Tibial artery (tissue), 4 donors: ENCODE measurements around the gene OBSCN.

Experiments
- DNase-seq, 2 donors: peaks; one replicate each; pipeline ENCODE4 v3.0.0-alpha.2; 2019
- H3K27ac ChIP-seq, 2 donors: fragments of 200-600 bp; sonication (generic) in 1 of 2; 1 replicate in 1 of 2; 2 replicates in 1 of 2; pipeline ENCODE4 v1.5.1; 2018 to 2019; ENCODE audit warnings: mild to moderate bottlenecking in 1 of 2
- H3K27me3 ChIP-seq, 2 donors: fragments of 200-600 bp; sonication (generic) in 1 of 2; one replicate each; pipeline versions ENCODE4 v1.5.1 to v1.6.0; 2016 to 2019
- H3K36me3 ChIP-seq, 3 donors: fragments of 200-600 bp; sonication (generic) in 2 of 3; one replicate each; pipeline ENCODE4 v1.5.1; 2016 to 2019; ENCODE audit warnings: mild to moderate bottlenecking in 2 of 3
- H3K4me1 ChIP-seq, 4 donors: fragments of 200-600 bp; sonication (generic) in 2 of 4; 1 replicate in 3 of 4; 2 replicates in 1 of 4; pipeline ENCODE4 v1.5.1; 2016 to 2019
- H3K4me3 ChIP-seq, 2 donors: fragments of 200-600 bp; sonication (generic) in 1 of 2; 1 replicate in 1 of 2; 2 replicates in 1 of 2; pipeline ENCODE4 v1.5.1; 2018 to 2019; ENCODE audit warnings: mild to moderate bottlenecking in 2 of 2
- H3K9me3 ChIP-seq, 3 donors: fragments of 200-600 bp; sonication (generic) in 1 of 3; one replicate each; pipeline ENCODE4 v1.5.1; 2016 to 2019
- intact Hi-C: fragments of 100-400 bp; cut with DNase I; formaldehyde crosslinking; loops from one replicate; pipeline ENCODE4 v1.15.0; 2023; ENCODE audit warnings: low total_unique reads
- TF ChIP-seq, protein P1 (sequence below), 2 experiments: fragments of 200-600 bp in 1 of 2; fragments of 450-650 bp in 1 of 2; IDR thresholded peaks; one replicate each; pipeline ENCODE4 v1.5.1; 2017 to 2019; ENCODE audit warnings: antibody characterized with exemption in 2 of 2, mild to moderate bottlenecking in 1 of 2, moderate library complexity in 1 of 2

Gene OBSCN

DNA sequence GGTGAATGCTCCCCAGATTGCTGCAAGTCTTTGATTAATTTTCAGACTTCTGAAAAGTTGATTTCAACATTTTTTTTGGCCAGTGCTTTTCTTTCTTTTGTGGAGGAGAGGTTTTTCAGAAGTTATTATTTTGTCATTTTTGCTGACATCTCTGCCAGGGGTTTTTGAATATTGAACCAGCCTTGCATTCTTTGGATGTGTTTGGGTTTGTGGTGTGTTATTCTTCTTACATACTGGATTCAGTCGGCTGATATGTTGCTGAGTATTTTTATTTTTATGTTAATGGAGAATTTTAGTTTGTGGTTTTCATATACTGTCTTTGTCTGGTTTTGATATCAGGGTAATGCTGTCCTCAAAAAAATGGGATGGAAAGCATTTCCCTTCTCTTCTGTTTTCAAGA lies 25.3 kb downstream of the OBSCN start:
- H3K4me3 ChIP-seq, result no peak overlapping the region
- TF ChIP-seq, protein P1, sequence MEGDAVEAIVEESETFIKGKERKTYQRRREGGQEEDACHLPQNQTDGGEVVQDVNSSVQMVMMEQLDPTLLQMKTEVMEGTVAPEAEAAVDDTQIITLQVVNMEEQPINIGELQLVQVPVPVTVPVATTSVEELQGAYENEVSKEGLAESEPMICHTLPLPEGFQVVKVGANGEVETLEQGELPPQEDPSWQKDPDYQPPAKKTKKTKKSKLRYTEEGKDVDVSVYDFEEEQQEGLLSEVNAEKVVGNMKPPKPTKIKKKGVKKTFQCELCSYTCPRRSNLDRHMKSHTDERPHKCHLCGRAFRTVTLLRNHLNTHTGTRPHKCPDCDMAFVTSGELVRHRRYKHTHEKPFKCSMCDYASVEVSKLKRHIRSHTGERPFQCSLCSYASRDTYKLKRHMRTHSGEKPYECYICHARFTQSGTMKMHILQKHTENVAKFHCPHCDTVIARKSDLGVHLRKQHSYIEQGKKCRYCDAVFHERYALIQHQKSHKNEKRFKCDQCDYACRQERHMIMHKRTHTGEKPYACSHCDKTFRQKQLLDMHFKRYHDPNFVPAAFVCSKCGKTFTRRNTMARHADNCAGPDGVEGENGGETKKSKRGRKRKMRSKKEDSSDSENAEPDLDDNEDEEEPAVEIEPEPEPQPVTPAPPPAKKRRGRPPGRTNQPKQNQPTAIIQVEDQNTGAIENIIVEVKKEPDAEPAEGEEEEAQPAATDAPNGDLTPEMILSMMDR (IDR thresholded peaks at IDR 0.05), result no peak
- no peak overlapping the region for H3K27ac ChIP-seq
- DNase-seq, result no peak
- intact Hi-C loops, result no loop called here
- H3K36me3 ChIP-seq, result peaks cover 0 to 5% (median 0%) of the 10 kb centered on the region in 3 donors
- H3K9me3 ChIP-seq, result peaks cover 0 to 5% (median 0%) of the 10 kb centered on the region in 3 donors
- no peaks in the 10 kb centered on the region for H3K27me3 ChIP-seq
- H3K4me1 ChIP-seq, result no peaks in the 10 kb centered on the region

DNA sequence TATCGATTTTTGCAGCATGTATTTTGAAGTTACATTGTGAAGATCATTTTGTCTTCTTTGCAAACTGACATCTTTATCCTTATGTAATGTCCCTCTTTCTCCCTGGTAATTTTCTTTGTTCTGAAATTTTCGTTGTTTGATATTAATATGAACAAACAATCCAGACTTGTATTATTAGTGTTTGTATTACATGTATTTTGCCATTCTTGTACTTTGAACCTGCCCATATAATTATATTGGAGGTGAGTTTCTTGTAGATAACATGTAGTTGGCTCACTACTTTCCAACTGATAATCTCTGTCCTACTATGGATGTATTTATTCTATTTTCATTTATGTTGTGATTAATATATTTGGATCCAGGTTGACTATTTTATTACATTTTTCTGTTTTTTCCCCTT lies 27.1 kb downstream of the OBSCN start:
- Histone ChIP-seq H3K9me3 (peaks cover 0 to 5% (median 0%) of the 10 kb centered on the region in 3 donors), H3K27me3 (no peaks in the 10 kb centered on the region), H3K36me3 (peaks cover 0 to 5% (median 0%) of the 10 kb centered on the region in 3 donors), H3K27ac (no peak overlapping the region), H3K4me1 (no peaks in the 10 kb centered on the region), H3K4me3 (no peak overlapping the region)
- intact Hi-C loops, result no loop called here
- DNase-seq, result no peak
- TF ChIP-seq, protein P1 (IDR thresholded peaks at IDR 0.05), result no peak

DNA sequence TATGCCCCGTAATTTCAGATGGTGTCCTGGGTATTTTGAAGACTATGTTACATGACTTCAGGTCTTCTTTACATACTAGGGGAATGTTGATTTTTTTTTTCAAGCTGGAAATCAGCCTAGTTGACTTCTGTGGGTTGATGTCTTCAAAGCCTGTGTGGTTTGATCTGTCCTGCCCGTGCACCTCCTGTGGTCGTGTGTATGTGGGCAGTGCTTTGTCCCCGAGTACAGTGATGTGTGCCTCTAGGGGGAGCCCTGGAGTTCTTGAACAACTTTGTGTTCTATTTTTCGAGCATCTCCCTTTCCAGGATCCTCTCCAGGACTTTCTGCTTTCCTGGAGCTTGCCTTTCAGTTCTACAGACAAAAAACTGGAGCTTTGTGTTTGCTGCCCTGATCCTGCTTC lies 28.9 kb downstream of the OBSCN start:
- intact Hi-C loops, result no loop called here
- H3K27ac ChIP-seq, result no peak overlapping the region
- H3K4me3 ChIP-seq, result no peak overlapping the region

DNA sequence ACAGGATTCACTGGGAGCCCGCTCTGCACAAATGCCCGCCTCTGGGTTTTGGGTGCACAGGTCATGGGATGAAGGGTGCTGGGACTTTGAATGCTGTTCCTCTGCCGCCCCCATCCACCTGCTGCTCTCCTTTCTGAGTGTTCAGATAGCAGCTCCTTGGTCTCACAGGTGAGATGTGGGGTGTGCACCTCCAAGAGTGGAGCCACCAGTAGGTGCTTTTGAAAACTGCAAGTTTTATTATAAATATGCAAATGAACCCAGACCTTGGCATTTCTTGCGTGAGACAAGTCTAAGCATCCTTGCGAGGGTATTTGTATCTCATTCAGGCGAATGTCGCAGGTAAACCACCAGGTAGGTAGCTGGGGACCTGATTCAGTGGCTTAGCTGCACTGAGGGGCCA lies 30.2 kb downstream of the OBSCN start:
- no peak for DNase-seq
- no peak overlapping the region for H3K27ac ChIP-seq
- TF ChIP-seq, protein P1 (IDR thresholded peaks at IDR 0.05), result no peak
- no peaks in the 10 kb centered on the region for H3K4me1 ChIP-seq
- intact Hi-C loops, result no loop called here
- peaks cover 2 to 25% (median 13%) of the 10 kb centered on the region in 3 donors for H3K9me3 ChIP-seq
- H3K27me3 ChIP-seq, result no peaks in the 10 kb centered on the region
- peaks cover 0 to 16% (median 2%) of the 10 kb centered on the region in 3 donors for H3K36me3 ChIP-seq
- H3K4me3 ChIP-seq, result no peak overlapping the region

More for the DNA sequence above, 28.9 kb downstream of the OBSCN start:
- TF ChIP-seq, protein P1 (IDR thresholded peaks at IDR 0.05), result peak in 1 of 2 experiments; percentile 13
- Histone ChIP-seq H3K27me3 (no peaks in the 10 kb centered on the region), H3K9me3 (peaks cover 0 to 16% (median 3%) of the 10 kb centered on the region in 3 donors), H3K36me3 (peaks cover 0 to 17% (median 0%) of the 10 kb centered on the region in 3 donors), H3K4me1 (no peaks in the 10 kb centered on the region)
- DNase-seq, result no peak

DNA sequence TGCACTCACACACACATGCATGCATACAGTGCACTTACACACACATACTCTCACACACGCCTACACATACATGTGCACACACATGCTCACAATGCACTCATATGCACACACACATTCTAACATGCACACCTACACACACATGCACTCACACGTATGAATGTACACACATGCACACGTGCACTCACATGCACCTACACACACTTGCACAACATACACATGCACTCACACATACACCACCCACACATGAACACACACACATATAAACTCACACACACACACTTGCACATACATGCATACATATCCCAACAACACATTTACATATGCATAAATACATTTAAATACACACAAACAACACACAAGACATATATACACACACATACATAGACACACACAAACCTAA lies 30.6 kb downstream of the OBSCN start:
- no peak for DNase-seq
- Histone ChIP-seq H3K4me1 (no peaks in the 10 kb centered on the region), H3K9me3 (peaks cover 5 to 28% (median 18%) of the 10 kb centered on the region in 3 donors), H3K36me3 (peaks cover 0 to 20% (median 4%) of the 10 kb centered on the region in 3 donors), H3K27me3 (no peaks in the 10 kb centered on the region), H3K27ac (no peak overlapping the region), H3K4me3 (no peak overlapping the region)
- intact Hi-C loops, result no loop called here
- TF ChIP-seq, protein P1 (IDR thresholded peaks at IDR 0.05), result no peak
